ENCODE data around the gene PLCD1.

DNA sequence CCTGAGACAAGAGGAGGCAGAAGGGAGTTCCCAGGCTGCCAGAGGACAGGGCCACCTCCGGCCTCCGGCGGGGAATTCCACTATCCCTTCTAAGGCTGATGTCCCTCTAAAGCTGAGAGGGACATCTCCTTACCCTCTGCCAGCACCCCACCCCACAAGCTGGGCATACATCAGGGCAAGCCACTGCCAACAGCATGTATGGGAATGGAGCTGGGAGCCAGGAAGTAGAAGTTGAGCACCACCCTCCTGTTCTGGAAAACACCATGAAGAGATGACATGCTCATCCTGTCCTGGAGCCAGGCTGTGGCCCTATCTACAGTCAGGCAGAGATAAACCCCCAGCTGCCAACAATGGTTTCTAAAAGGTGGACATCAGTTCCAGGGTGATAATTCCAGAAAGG is 7.1 kb downstream of the PLCD1 start:
- TF ChIP-seq, protein P1, sequence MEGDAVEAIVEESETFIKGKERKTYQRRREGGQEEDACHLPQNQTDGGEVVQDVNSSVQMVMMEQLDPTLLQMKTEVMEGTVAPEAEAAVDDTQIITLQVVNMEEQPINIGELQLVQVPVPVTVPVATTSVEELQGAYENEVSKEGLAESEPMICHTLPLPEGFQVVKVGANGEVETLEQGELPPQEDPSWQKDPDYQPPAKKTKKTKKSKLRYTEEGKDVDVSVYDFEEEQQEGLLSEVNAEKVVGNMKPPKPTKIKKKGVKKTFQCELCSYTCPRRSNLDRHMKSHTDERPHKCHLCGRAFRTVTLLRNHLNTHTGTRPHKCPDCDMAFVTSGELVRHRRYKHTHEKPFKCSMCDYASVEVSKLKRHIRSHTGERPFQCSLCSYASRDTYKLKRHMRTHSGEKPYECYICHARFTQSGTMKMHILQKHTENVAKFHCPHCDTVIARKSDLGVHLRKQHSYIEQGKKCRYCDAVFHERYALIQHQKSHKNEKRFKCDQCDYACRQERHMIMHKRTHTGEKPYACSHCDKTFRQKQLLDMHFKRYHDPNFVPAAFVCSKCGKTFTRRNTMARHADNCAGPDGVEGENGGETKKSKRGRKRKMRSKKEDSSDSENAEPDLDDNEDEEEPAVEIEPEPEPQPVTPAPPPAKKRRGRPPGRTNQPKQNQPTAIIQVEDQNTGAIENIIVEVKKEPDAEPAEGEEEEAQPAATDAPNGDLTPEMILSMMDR (conservative IDR thresholded peaks at IDR 0.05; ENCODE audit: low read length), result no peak
- TF ChIP-seq EZH2phosphoT487 (IDR thresholded peaks at IDR 0.05; ENCODE audit: borderline replicate concordance), result no peak
